Astrocyte of the cerebellum (primary cell): ENCODE measurements around the gene SFRP4.

ENCODE experiments used
- DNase-seq: peaks from one replicate; pipeline ENCODE4 v3.0.0-alpha.2; 2011; ENCODE audit warnings: low read depth
- H3K4me3 ChIP-seq: 2 replicates; pipeline ENCODE4 v1.5.1; 2011; ENCODE audit warnings: mild to moderate bottlenecking, low read depth, low read length, moderate library complexity
- CTCF ChIP-seq: IDR thresholded peaks from 2 replicates; pipeline ENCODE4 v1.5.1; 2012; ENCODE audit warnings: low read length, low read depth, moderate library complexity, mild to moderate bottlenecking; ENCODE audit errors: missing control alignments
- in situ Hi-C: cut with HindIII; loops from 2 replicates; pipeline ENCODE4 v1.10.0; 2017; ENCODE audit warnings: low sequenced_read_pairs

SFRP4 gene

GRCh38 chr7:37952240-37952639 is 35.6 kb upstream of the SFRP4 start:
- no peak for DNase-seq
- in situ Hi-C loops, result no loop called here
- TF ChIP-seq CTCF, result no peak
- no peak overlapping the region for H3K4me3 ChIP-seq

GRCh38 chr7:37947941-37948210 is 31.3 kb upstream of the SFRP4 start:
- no peak for TF ChIP-seq CTCF

GRCh38 chr7:37947138-37947940 is 30.7 kb upstream of the SFRP4 start:
- H3K4me3 ChIP-seq, result no peak overlapping the region
- DNase-seq, result no peak
- no peak for TF ChIP-seq CTCF
- in situ Hi-C loops, result no loop called here

More at GRCh38 chr7:37947941-37948210, 31.3 kb upstream of the SFRP4 start:
- H3K4me3 ChIP-seq, result no peak overlapping the region
- in situ Hi-C loops, result no loop called here
- no peak for DNase-seq

GRCh38 chr7:37945336-37945735 is 28.7 kb upstream of the SFRP4 start:
- TF ChIP-seq CTCF, result no peak
- in situ Hi-C loops, result no loop called here
- peak; percentile 43 for DNase-seq
- no peak overlapping the region for H3K4me3 ChIP-seq

GRCh38 chr7:37944737-37945054 is 28.1 kb upstream of the SFRP4 start:
- no peak for DNase-seq
- no peak for TF ChIP-seq CTCF
- in situ Hi-C loops, result no loop called here
- no peak overlapping the region for H3K4me3 ChIP-seq

- in situ Hi-C loops, result no loop called here
- H3K4me3 ChIP-seq, result no peak overlapping the region
- no peak for TF ChIP-seq CTCF
- DNase-seq, result no peak
These were observed 27.5 kb upstream of the SFRP4 start for GRCh38 chr7:37943905-37944736.
